ENCODE results near the gene SLC5A9. TPM values are rescaled to one million over a fixed set of nuclear protein-coding genes. Genes with fewer than 3 reads are reported as not detected.

SLC5A9 gene
- total and polyA plus RNA-seq, 9 of the 15 experiments (the other 6 are each of a cell fraction or from before 2014, with no cell fraction given), result not detected

DNA sequence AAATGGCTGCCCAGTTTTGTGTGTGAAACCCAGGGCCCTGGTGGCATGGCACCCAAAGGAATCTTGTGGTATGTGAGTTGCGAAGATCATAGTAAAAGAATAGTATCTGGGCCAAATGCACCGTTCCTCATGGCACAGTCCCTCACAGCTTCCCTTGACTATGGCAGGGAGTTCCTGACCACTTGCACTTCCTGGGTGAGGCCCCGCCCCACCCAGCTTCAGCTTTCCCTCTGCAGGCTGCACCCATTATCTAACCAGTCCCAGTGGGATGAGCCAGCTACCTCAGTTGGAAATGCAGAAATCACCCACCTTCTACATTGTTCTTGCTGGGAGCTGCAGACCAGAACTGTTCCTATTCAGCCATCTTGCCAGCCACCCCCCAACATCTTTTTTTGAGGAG, 63.0 kb downstream of the SLC5A9 start:
- H3K27me3 ChIP-seq (ENCODE audit: control insufficient read depth in 2 of 2, insufficient read depth in 2 of 2, low read length in 2 of 2), result no peaks in the 10 kb centered on the region
- CTCF ChIA-PET (ENCODE audit: low intra/inter-chr PET ratio), result no interaction called here
- H3K4me2 ChIP-seq (ENCODE audit: insufficient read depth, low read length), result no peak overlapping the region
- 0% methylated on average over 3 of the region's 3 CpGs for WGBS (ENCODE audit: insufficient coverage, low coverage, missing lambda C conversion rate)
- H3K4me1 ChIP-seq (replicated peaks in 1 of 2; ENCODE audit: control insufficient read depth in 2 of 2, insufficient read depth in 2 of 2, low read length in 2 of 2), result no peaks in the 10 kb centered on the region
- no peak overlapping the region for H3K27ac ChIP-seq (ENCODE audit: extremely low read depth, low read depth, low read length)
- no peak overlapping the region for H3K9ac ChIP-seq (ENCODE audit: insufficient read depth in 1 of 2, low read depth in 2 of 2, low read length in 2 of 2)
- H2AFZ ChIP-seq (ENCODE audit: low read depth, low read length), result no peak overlapping the region
- no peaks in the 10 kb centered on the region for H3K79me2 ChIP-seq (ENCODE audit: control insufficient read depth, insufficient read depth, low read length)
- DNase-seq (ENCODE audit: extremely low read depth in 1 of 4, low spot score in 3 of 4) (no peak), ATAC-seq (no peak), FAIRE-seq (no peak)
- H4K20me1 ChIP-seq (replicated peaks; ENCODE audit: control insufficient read depth, insufficient read depth, low read length), result no peaks in the 10 kb centered on the region
- intact Hi-C loops (cut with micrococcal nuclease), result no loop called here
- in situ Hi-C loops (cut with MboI), result no loop called here
- no peak overlapping the region for H3K4me3 ChIP-seq
- H3K9me1 ChIP-seq (ENCODE audit: control insufficient read depth, insufficient read depth, low read length), result no peaks in the 10 kb centered on the region
- H3K9me3 ChIP-seq (replicated peaks; ENCODE audit: control insufficient read depth, insufficient read depth, low read depth, low read length), result no peaks in the 10 kb centered on the region; the same call in 1 of the 2 replicates
- POLR2A ChIA-PET, result no interaction called here
- BruUV-seq (replicated peaks), result no TSS peak
- no peaks in the 10 kb centered on the region for H3K36me3 ChIP-seq (ENCODE audit: control insufficient read depth, insufficient read depth, low read length)
- no peak for TF ChIP-seq ZNF239 (CRISPR knock-in tag; IDR thresholded peaks at IDR 0.05)
- TF ChIP-seq MTA3 (IDR thresholded peaks at IDR 0.05; ENCODE audit: borderline replicate concordance), result no peak
- TF ChIP-seq DIDO1 (tag; IDR thresholded peaks at IDR 0.05; ENCODE audit: low read depth), result no peak
- TF ChIP-seq ZNF174 (CRISPR knock-in tag; IDR thresholded peaks at IDR 0.05), result no peak
- no peak for TF ChIP-seq TRIM28 (IDR thresholded peaks at IDR 0.05)
- TF ChIP-seq SMARCA5 (IDR thresholded peaks at IDR 0.05), result no peak

- FAIRE-seq, result no peak
- TF ChIP-seq SRSF9 (IDR thresholded peaks at IDR 0.05; ENCODE audit: borderline replicate concordance, low read depth, low read length), result no peak
- TF ChIP-seq BRF1 (IDR thresholded peaks at IDR 0.05; ENCODE audit: borderline replicate concordance, extremely low read depth, insufficient read length), result no peak
- TF ChIP-seq, protein P1, sequence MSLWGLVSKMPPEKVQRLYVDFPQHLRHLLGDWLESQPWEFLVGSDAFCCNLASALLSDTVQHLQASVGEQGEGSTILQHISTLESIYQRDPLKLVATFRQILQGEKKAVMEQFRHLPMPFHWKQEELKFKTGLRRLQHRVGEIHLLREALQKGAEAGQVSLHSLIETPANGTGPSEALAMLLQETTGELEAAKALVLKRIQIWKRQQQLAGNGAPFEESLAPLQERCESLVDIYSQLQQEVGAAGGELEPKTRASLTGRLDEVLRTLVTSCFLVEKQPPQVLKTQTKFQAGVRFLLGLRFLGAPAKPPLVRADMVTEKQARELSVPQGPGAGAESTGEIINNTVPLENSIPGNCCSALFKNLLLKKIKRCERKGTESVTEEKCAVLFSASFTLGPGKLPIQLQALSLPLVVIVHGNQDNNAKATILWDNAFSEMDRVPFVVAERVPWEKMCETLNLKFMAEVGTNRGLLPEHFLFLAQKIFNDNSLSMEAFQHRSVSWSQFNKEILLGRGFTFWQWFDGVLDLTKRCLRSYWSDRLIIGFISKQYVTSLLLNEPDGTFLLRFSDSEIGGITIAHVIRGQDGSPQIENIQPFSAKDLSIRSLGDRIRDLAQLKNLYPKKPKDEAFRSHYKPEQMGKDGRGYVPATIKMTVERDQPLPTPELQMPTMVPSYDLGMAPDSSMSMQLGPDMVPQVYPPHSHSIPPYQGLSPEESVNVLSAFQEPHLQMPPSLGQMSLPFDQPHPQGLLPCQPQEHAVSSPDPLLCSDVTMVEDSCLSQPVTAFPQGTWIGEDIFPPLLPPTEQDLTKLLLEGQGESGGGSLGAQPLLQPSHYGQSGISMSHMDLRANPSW (CRISPR knock-in tag; IDR thresholded peaks at IDR 0.05), result no peak
- no peak for TF ChIP-seq TCFL5 (CRISPR knock-in tag; conservative IDR thresholded peaks at IDR 0.05)
- TF ChIP-seq, protein P2, sequence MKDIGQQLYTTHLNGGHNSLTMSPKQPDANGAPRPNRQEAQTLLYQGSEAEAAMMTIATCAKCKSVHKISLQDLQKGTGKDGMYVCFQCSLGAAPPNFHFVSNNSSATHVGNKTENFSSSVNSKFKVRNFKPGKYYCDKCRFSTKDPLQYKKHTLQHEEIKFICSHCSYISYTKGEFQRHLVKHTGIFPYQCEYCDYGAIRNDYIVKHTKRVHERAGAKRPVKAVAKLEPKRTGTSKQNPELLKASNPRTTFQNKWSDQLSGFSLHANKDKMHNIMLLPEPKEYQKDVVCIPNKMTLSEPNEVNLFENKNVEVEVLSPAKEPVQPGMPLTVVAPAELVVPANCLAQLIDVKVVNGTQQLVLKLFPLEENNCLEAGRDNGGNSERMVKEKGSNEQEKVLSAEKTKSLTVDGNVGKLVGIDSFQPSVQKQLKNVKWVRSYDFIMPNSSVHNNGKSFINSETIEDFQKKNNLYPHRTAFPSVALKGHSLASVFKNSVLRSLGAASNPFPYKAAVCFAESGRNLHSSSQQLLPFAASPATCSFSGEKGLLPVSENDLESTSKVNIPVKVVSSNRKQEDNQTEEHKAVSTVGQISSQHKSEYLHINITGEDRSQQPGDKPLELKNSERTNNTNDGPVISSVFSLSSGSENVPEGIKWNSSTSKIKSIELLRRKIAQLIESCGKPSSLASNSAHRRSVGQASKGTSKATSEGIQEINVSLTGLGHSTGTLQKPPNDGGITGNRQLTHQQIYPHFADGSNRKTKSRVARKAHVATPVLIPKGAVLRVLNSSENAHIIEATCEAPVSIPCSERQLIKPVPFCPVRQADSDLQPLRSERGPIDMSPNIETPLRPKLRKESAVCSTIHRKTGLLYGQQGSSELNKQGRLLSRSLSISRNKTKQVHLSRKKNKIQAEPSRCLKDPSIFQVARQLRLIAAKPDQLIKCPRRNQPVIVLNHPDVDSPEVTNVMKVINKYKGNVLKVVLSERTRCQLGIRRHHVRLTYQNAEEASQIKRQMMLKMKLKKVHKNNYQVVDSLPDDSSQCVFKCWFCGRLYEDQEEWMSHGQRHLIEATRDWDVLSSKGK (CRISPR knock-in tag; IDR thresholded peaks at IDR 0.05), result no peak
- TF ChIP-seq RCOR1 (IDR thresholded peaks at IDR 0.05; ENCODE audit: borderline replicate concordance in 1 of 2, low read depth in 2 of 2, low read length in 2 of 2), result no peak
Observed at GRCh38 chr1:48291421-48291820, 68.9 kb downstream of the SLC5A9 start.

More at GRCh38 chr1:48291421-48291820, 68.9 kb downstream of the SLC5A9 start:
- no peaks in the 10 kb centered on the region for H3K9me1 ChIP-seq (ENCODE audit: control insufficient read depth, insufficient read depth, low read length)
- no peaks in the 10 kb centered on the region for H4K20me1 ChIP-seq (replicated peaks; ENCODE audit: control insufficient read depth, insufficient read depth, low read length)
- in situ Hi-C loops (cut with MboI), result no loop called here
- ChIA-PET POLR2A (no interaction called here), CTCF (ENCODE audit: low intra/inter-chr PET ratio) (no interaction called here)
- DNase-seq (ENCODE audit: extremely low read depth in 1 of 4, low spot score in 3 of 4) (no peak), ATAC-seq (no peak)
- no peaks in the 10 kb centered on the region for H3K36me3 ChIP-seq (ENCODE audit: control insufficient read depth, insufficient read depth, low read length)
- no peaks in the 10 kb centered on the region for H3K27me3 ChIP-seq (ENCODE audit: control insufficient read depth in 2 of 2, insufficient read depth in 2 of 2, low read length in 2 of 2)
- H3K4me3 ChIP-seq, result no peak overlapping the region
- no peaks in the 10 kb centered on the region for H3K4me1 ChIP-seq (replicated peaks in 1 of 2; ENCODE audit: control insufficient read depth in 2 of 2, insufficient read depth in 2 of 2, low read length in 2 of 2)
- H3K9ac ChIP-seq (ENCODE audit: insufficient read depth in 1 of 2, low read depth in 2 of 2, low read length in 2 of 2), result no peak overlapping the region
- no peak overlapping the region for H3K4me2 ChIP-seq (ENCODE audit: insufficient read depth, low read length)
- H3K9me3 ChIP-seq (replicated peaks; ENCODE audit: control insufficient read depth, insufficient read depth, low read depth, low read length), result no peaks in the 10 kb centered on the region; the same call in 1 of the 2 replicates
- H3K79me2 ChIP-seq (ENCODE audit: control insufficient read depth, insufficient read depth, low read length), result no peaks in the 10 kb centered on the region
- BruUV-seq (replicated peaks), result no TSS peak
- no peak overlapping the region for H3K27ac ChIP-seq (ENCODE audit: extremely low read depth, low read depth, low read length)
- 4% methylated on average over 4 of the region's 4 CpGs for WGBS (ENCODE audit: insufficient coverage, low coverage, missing lambda C conversion rate)
- no peak overlapping the region for H2AFZ ChIP-seq (ENCODE audit: low read depth, low read length)
- intact Hi-C loops (cut with micrococcal nuclease), result no loop called here
